Ishikawa (cell line): ENCODE measurements around the gene GIT2.

Experiments used
- CEBPB ChIP-seq: IDR thresholded peaks from 2 replicates; pipeline ENCODE4 v1.6.1; 2012
- CREB1 ChIP-seq: IDR thresholded peaks from 2 replicates; pipeline ENCODE4 v1.6.1; 2012; ENCODE audit warnings: low read depth
- EP300 ChIP-seq: IDR thresholded peaks from 2 replicates; pipeline ENCODE4 v1.6.1; 2012; ENCODE audit warnings: borderline replicate concordance
- RAD21 ChIP-seq: IDR thresholded peaks from 2 replicates; pipeline ENCODE4 v1.6.1; 2012; ENCODE audit warnings: low read depth
- TAF1 ChIP-seq: IDR thresholded peaks from 2 replicates; pipeline ENCODE4 v1.6.1; 2012; ENCODE audit warnings: low read depth, mild to moderate bottlenecking
- TEAD4 ChIP-seq: IDR thresholded peaks from 2 replicates; pipeline ENCODE4 v1.6.1; 2012
- YY1 ChIP-seq: IDR thresholded peaks from 2 replicates; pipeline ENCODE4 v1.6.1; 2012; ENCODE audit warnings: low read depth
- ZBTB7A ChIP-seq: IDR thresholded peaks from 2 replicates; pipeline ENCODE4 v1.6.1; 2012; ENCODE audit warnings: low read depth
- TF ChIP-seq, protein P1 (sequence below): IDR thresholded peaks from 2 replicates; pipeline ENCODE4 v1.6.1; 2012; ENCODE audit warnings: low read depth, mild to moderate bottlenecking
- TF ChIP-seq, protein P2 (sequence below): IDR thresholded peaks from 2 replicates; pipeline ENCODE4 v1.6.1; 2012

DNA sequence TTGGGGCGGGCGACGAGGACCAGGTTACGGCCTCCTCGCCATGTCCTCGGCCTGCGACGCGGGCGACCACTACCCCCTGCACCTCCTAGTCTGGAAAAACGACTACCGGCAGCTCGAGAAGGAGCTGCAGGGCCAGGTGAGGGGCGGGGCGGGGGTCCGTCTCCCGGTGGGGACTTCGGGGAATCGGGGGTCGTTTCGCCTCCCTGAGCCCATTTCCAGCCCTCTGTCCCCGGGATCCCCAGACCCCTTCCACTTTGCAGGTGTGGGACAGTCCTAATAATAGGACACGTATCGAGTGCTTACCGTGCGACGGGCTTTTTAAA lies 3.4 kb upstream of the GIT2 start:
- TF ChIP-seq EP300, result no peak
- no peak for TF ChIP-seq TAF1
- no peak for TF ChIP-seq RAD21
- TF ChIP-seq CREB1, result no peak
- TF ChIP-seq, protein P1, sequence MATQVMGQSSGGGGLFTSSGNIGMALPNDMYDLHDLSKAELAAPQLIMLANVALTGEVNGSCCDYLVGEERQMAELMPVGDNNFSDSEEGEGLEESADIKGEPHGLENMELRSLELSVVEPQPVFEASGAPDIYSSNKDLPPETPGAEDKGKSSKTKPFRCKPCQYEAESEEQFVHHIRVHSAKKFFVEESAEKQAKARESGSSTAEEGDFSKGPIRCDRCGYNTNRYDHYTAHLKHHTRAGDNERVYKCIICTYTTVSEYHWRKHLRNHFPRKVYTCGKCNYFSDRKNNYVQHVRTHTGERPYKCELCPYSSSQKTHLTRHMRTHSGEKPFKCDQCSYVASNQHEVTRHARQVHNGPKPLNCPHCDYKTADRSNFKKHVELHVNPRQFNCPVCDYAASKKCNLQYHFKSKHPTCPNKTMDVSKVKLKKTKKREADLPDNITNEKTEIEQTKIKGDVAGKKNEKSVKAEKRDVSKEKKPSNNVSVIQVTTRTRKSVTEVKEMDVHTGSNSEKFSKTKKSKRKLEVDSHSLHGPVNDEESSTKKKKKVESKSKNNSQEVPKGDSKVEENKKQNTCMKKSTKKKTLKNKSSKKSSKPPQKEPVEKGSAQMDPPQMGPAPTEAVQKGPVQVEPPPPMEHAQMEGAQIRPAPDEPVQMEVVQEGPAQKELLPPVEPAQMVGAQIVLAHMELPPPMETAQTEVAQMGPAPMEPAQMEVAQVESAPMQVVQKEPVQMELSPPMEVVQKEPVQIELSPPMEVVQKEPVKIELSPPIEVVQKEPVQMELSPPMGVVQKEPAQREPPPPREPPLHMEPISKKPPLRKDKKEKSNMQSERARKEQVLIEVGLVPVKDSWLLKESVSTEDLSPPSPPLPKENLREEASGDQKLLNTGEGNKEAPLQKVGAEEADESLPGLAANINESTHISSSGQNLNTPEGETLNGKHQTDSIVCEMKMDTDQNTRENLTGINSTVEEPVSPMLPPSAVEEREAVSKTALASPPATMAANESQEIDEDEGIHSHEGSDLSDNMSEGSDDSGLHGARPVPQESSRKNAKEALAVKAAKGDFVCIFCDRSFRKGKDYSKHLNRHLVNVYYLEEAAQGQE, result no peak
- no peak for TF ChIP-seq CEBPB
- TF ChIP-seq TEAD4, result no peak
- TF ChIP-seq, protein P2, sequence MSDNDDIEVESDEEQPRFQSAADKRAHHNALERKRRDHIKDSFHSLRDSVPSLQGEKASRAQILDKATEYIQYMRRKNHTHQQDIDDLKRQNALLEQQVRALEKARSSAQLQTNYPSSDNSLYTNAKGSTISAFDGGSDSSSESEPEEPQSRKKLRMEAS, result no peak
- no peak for TF ChIP-seq YY1
- TF ChIP-seq ZBTB7A, result peak; percentile 6
